ENCODE data around the gene GNL2.
"Not testable (repeated sequence)": the region's sequence is repeated elsewhere in the genome, so short reads cannot be mapped to it uniquely, and the experiment has no call there.

GNL2 gene

DNA sequence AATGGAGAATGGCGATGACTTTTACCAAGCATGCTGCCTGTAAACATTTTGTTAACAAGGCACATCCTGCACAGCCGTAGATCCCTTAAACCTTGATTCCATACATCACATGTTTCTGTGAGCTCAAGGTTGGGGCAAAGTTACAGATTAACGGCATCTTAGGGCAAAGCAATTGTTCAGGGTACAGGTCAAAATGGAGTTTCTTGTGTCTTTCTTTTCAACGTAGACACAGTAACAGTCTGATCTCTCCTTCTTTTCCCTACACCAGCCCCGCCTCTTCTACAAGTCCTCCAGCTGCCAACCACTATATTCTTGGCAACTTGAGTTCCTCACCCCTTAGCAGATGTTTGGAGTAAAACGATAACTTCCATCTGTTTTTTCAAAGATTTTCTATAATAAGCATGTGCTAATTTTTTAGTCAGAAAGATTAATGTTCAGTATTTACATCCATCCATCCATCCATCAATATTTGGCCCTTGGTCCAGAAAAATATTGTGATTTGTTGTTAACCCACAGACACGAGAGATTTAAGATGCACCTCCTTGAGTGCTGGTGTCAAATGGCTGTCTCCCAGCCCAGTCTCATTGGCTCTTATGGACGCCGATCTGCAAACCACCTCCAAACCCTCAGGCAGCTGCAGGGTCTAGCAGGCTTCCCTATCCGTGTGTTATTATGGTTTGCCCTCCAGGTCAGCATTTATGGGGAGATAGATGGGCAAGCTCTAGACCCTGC lies 35.2 kb downstream of the GNL2 start:
- no peak for DNase-seq
- TF ChIP-seq, protein P1, sequence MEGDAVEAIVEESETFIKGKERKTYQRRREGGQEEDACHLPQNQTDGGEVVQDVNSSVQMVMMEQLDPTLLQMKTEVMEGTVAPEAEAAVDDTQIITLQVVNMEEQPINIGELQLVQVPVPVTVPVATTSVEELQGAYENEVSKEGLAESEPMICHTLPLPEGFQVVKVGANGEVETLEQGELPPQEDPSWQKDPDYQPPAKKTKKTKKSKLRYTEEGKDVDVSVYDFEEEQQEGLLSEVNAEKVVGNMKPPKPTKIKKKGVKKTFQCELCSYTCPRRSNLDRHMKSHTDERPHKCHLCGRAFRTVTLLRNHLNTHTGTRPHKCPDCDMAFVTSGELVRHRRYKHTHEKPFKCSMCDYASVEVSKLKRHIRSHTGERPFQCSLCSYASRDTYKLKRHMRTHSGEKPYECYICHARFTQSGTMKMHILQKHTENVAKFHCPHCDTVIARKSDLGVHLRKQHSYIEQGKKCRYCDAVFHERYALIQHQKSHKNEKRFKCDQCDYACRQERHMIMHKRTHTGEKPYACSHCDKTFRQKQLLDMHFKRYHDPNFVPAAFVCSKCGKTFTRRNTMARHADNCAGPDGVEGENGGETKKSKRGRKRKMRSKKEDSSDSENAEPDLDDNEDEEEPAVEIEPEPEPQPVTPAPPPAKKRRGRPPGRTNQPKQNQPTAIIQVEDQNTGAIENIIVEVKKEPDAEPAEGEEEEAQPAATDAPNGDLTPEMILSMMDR (IDR thresholded peaks at IDR 0.05; ENCODE audit: low read depth, low read length), result no peak
- no peak overlapping the region for H3K27ac ChIP-seq
- H3K4me3 ChIP-seq (ENCODE audit: low read depth, low read length), result no peak overlapping the region
- H3K27me3 ChIP-seq (ENCODE audit: insufficient read depth, low read depth, severe bottlenecking), result no peaks in the 10 kb centered on the region
- H3K36me3 ChIP-seq, result peaks cover 28% of the 10 kb centered on the region
- no peaks in the 10 kb centered on the region for H3K9me3 ChIP-seq (ENCODE audit: severe bottlenecking)

DNA sequence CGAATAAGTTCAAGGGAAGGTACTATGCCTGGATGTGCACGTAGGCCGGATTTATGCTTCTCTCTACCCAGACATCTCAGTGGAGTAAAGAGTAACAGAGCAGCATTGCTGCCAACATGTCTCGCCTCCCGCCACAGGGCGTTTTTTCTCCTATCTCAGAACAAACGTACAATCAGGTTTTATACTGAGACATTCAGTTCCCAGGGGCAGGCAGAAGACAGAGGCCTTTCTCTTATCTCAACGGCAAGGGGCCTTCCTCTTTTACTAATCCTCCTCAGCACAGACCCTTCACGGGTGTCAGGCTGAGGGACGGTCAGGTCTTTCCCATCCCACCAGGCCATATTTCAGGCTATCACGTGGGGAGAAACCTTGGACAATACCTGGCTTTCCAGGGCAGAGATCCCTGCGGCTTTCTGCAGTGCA lies 35.8 kb downstream of the GNL2 start:
- not testable (repeated sequence) for H3K9me3 ChIP-seq (ENCODE audit: severe bottlenecking); DNase-seq; H3K4me3 ChIP-seq (ENCODE audit: low read depth, low read length); H3K27me3 ChIP-seq (ENCODE audit: insufficient read depth, low read depth, severe bottlenecking); H3K27ac ChIP-seq
- H3K36me3 ChIP-seq, result peaks cover 22% of the 10 kb centered on the region

DNA sequence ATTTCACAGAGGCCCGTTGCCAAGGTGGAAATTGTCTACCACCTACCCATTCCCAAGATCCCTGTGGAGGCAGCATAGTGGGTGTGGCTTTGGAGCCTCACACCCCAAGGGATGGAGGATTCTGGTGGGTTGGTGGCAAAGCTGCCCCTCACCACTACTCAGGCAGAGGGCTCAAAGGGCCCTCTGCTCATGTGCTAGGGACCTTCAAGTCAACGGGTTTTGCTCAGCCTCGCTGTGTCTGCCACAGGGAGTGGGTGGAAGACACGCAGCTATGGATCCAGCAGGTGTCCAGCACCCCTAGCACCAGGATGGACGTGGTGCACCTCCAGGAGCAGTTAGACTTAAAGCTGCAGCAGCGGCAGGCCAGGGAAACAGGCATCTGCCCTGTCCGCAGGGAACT lies 36.7 kb downstream of the GNL2 start:
- H3K27me3 ChIP-seq (ENCODE audit: insufficient read depth, low read depth, severe bottlenecking), result no peaks in the 10 kb centered on the region
- DNase-seq, result no peak
- no peak overlapping the region for H3K4me3 ChIP-seq (ENCODE audit: low read depth, low read length)
- TF ChIP-seq, protein P1 (IDR thresholded peaks at IDR 0.05; ENCODE audit: low read depth, low read length), result no peak
- H3K36me3 ChIP-seq, result peaks cover 18% of the 10 kb centered on the region
- no peak overlapping the region for H3K27ac ChIP-seq
- H3K9me3 ChIP-seq (ENCODE audit: severe bottlenecking), result peaks cover 7% of the 10 kb centered on the region

DNA sequence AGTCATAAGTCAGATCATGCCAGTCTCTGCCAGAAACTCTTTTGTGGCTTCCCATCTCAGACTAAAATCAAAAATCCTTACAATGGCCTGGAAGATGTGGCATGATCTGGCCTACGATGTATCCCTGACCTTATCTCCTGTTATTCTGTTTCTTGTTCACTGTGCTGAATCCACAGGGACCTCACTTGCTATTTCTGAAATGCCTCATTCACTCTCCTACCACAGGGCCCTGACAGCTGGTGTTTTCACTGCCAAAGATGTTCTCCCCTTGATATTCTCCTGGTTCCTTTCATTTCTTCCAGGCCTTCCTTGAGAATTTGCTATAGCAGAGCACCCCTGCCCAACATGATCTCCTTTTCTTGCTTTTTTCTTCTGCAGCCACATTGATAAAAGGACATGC lies 37.3 kb downstream of the GNL2 start:
- peaks cover 7% of the 10 kb centered on the region for H3K9me3 ChIP-seq (ENCODE audit: severe bottlenecking)
- TF ChIP-seq, protein P1 (IDR thresholded peaks at IDR 0.05; ENCODE audit: low read depth, low read length), result no peak
- H3K36me3 ChIP-seq, result peaks cover 21% of the 10 kb centered on the region
- no peaks in the 10 kb centered on the region for H3K27me3 ChIP-seq (ENCODE audit: insufficient read depth, low read depth, severe bottlenecking)
- H3K27ac ChIP-seq, result no peak overlapping the region
- DNase-seq, result no peak
- no peak overlapping the region for H3K4me3 ChIP-seq (ENCODE audit: low read depth, low read length)

DNA sequence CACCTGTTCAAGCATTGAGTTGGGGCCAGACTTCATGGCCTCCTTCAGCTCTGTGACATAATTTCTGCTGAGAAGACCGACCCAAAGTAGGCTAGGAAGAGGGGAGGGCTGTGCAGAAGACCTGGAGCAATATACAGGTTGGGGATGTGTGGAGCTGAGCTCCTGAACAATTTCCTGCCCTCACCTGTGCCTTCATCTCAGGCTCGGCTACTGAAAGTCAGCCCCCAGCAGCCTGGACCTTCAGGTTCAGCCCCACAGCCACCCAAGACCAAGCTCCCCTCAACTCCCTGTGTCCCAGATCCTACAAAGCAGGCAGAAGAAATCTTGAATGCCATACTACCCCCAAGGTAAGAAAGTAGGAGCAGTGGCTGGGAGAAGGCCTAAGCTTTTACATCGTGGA lies 38.3 kb downstream of the GNL2 start:
- H3K36me3 ChIP-seq, result peaks cover 18% of the 10 kb centered on the region
- H3K4me3 ChIP-seq (ENCODE audit: low read depth, low read length), result no peak overlapping the region
- TF ChIP-seq, protein P1 (IDR thresholded peaks at IDR 0.05; ENCODE audit: low read depth, low read length), result no peak
- peaks cover 7% of the 10 kb centered on the region for H3K9me3 ChIP-seq (ENCODE audit: severe bottlenecking)
- DNase-seq, result no peak
- H3K27ac ChIP-seq, result no peak overlapping the region
- no peaks in the 10 kb centered on the region for H3K27me3 ChIP-seq (ENCODE audit: insufficient read depth, low read depth, severe bottlenecking)

DNA sequence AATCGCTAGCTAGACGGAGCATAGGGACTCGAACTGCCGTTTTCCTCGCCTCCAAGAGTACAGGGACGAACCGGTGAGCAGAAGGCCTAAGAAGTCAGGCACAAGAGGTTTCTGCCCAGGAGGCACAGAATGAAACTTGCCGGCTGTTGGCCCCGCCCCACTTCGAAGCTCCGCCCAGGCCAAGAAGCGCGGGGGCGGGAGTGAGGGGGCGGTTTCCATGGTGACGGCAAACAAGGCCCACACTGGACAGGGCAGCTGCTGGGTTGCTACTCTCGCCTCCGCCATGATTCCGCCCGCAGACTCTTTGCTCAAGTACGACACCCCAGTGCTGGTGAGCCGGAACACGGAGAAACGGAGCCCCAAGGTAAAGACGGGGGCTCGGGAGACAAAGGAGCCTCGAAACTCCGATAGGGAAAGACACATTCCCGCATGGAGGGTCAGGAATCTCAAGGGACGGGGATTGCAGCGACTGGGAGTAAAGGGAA lies 39.0 kb downstream of the GNL2 start, which contains the start of gene DNALI1:
Gene DNALI1 (plus strand): TSS at position 229 of the 485 bp plus-strand sequence. CDS start 55 bp downstream, at position 284.
- peaks cover 7% of the 10 kb centered on the region for H3K9me3 ChIP-seq (ENCODE audit: severe bottlenecking)
- DNase-seq, result peak; percentile 67
- TF ChIP-seq, protein P1 (IDR thresholded peaks at IDR 0.05; ENCODE audit: low read depth, low read length), result no peak
- H3K4me3 ChIP-seq (ENCODE audit: low read depth, low read length), result peak within 1 kb of the TSS; percentile 19
- H3K27me3 ChIP-seq (ENCODE audit: insufficient read depth, low read depth, severe bottlenecking), result no peaks in the 10 kb centered on the region
- H3K27ac ChIP-seq, result no peak within 1 kb of the TSS
- H3K36me3 ChIP-seq, result peaks cover 18% of the 10 kb centered on the region

Measured in WERI-Rb-1 (cell line).